Measurements from ENCODE around the gene PACSIN2. TPM values are rescaled to one million over a fixed set of nuclear protein-coding genes. Genes with fewer than 3 reads are reported as not detected.

Gene PACSIN2
- total RNA-seq, 3 donors from 2014 or later (not counting 1 experiment from before 2014, with no cell fraction given) = 37.1 to 48.5 (median 47.6) TPM

DNA sequence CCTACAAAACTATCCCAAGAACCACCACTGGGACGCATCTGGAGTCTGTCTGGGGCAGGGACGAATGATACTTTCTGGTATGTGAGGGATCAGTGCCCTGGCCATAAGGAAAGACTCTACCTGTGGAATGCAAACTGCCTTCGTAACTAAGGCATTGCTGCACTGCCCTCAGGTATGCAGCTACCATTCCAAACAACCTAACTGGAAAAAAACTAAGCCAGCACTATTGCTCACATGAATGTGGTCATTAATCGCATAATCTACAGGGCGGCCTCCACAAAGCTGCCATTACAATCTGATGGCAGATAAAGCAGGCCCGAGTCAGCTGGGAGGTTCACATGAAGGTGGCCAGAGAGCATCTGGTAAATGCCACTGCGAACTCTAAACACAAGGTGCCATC is 3.9 kb downstream of the PACSIN2 start:
- ATAC-seq = no peak
- DNase-seq = no peak
- Histone ChIP-seq H3K4me3 (ENCODE audit: low read length) (no peak overlapping the region), H3K4me1 (ENCODE audit: control insufficient read depth, insufficient read depth, low read length) (peaks cover 19% of the 10 kb centered on the region), H3K27me3 (ENCODE audit: control insufficient read depth, insufficient read depth, low read length) (no peaks in the 10 kb centered on the region), H3K36me3 (ENCODE audit: control insufficient read depth, insufficient read depth, low read length) (no peaks in the 10 kb centered on the region), H3K27ac (ENCODE audit: low read length) (no peak overlapping the region), H3K9me3 (ENCODE audit: control insufficient read depth, insufficient read depth, low read length) (no peaks in the 10 kb centered on the region)
- no peaks in the 10 kb centered on the region for H3K9me3 Mint-ChIP-seq
- H3K27me3 Mint-ChIP-seq (ENCODE audit: low read depth in 2 of 2) = no peaks in the 10 kb centered on the region
- H3K4me3 Mint-ChIP-seq = no peak overlapping the region
- 93% methylated on average over 7 of the region's 7 CpGs for WGBS (ENCODE audit: insufficient coverage)
- intact Hi-C loops (cut with micrococcal nuclease) = loop anchor here (10.0 kb wide), 2 partner anchors 116 to 146 kb away; no protein-coding TSS in a partner anchor
- TF ChIP-seq, protein P1, sequence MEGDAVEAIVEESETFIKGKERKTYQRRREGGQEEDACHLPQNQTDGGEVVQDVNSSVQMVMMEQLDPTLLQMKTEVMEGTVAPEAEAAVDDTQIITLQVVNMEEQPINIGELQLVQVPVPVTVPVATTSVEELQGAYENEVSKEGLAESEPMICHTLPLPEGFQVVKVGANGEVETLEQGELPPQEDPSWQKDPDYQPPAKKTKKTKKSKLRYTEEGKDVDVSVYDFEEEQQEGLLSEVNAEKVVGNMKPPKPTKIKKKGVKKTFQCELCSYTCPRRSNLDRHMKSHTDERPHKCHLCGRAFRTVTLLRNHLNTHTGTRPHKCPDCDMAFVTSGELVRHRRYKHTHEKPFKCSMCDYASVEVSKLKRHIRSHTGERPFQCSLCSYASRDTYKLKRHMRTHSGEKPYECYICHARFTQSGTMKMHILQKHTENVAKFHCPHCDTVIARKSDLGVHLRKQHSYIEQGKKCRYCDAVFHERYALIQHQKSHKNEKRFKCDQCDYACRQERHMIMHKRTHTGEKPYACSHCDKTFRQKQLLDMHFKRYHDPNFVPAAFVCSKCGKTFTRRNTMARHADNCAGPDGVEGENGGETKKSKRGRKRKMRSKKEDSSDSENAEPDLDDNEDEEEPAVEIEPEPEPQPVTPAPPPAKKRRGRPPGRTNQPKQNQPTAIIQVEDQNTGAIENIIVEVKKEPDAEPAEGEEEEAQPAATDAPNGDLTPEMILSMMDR (IDR thresholded peaks at IDR 0.05) = no peak
- peaks cover 32 to 39% of the 10 kb centered on the region in 2 donors for H3K4me1 Mint-ChIP-seq
- no peaks in the 10 kb centered on the region for H3K36me3 Mint-ChIP-seq
- H3K27ac Mint-ChIP-seq = no peak overlapping the region

GRCh38 chr22:43009444-43009843 is 5.5 kb downstream of the PACSIN2 start:
- Mint-ChIP-seq H3K27ac (no peak overlapping the region), H3K27me3 (ENCODE audit: low read depth in 2 of 2) (no peaks in the 10 kb centered on the region), H3K36me3 (no peaks in the 10 kb centered on the region), H3K9me3 (no peaks in the 10 kb centered on the region), H3K4me3 (no peak overlapping the region), H3K4me1 (peaks cover 35 to 39% of the 10 kb centered on the region in 2 donors)
- Histone ChIP-seq H3K27ac (ENCODE audit: low read length) (no peak overlapping the region), H3K36me3 (ENCODE audit: control insufficient read depth, insufficient read depth, low read length) (no peaks in the 10 kb centered on the region), H3K9me3 (ENCODE audit: control insufficient read depth, insufficient read depth, low read length) (no peaks in the 10 kb centered on the region), H3K4me3 (ENCODE audit: low read length) (no peak overlapping the region), H3K27me3 (ENCODE audit: control insufficient read depth, insufficient read depth, low read length) (no peaks in the 10 kb centered on the region), H3K4me1 (ENCODE audit: control insufficient read depth, insufficient read depth, low read length) (peaks cover 15% of the 10 kb centered on the region)
- 97% methylated on average over 2 of the region's 4 CpGs for WGBS (ENCODE audit: insufficient coverage)
- TF ChIP-seq, protein P1 (IDR thresholded peaks at IDR 0.05) = no peak
- ATAC-seq = no peak
- intact Hi-C loops (cut with micrococcal nuclease) = no loop called here
- DNase-seq = no peak

GRCh38 chr22:43008921-43009320 is 6.0 kb downstream of the PACSIN2 start:
- peaks cover 15% of the 10 kb centered on the region for H3K4me1 ChIP-seq (ENCODE audit: control insufficient read depth, insufficient read depth, low read length)
- Mint-ChIP-seq H3K4me3 (no peak overlapping the region), H3K9me3 (no peaks in the 10 kb centered on the region), H3K27me3 (ENCODE audit: low read depth in 2 of 2) (no peaks in the 10 kb centered on the region), H3K36me3 (no peaks in the 10 kb centered on the region), H3K27ac (no peak overlapping the region), H3K4me1 (peaks cover 35 to 39% of the 10 kb centered on the region in 2 donors)
- TF ChIP-seq, protein P1 (IDR thresholded peaks at IDR 0.05) = no peak
- 98% methylated on average over 4 of the region's 4 CpGs for WGBS (ENCODE audit: insufficient coverage)
- DNase-seq = no peak
- ATAC-seq = no peak
- no peak overlapping the region for H3K4me3 ChIP-seq (ENCODE audit: low read length)
- intact Hi-C loops (cut with micrococcal nuclease) = no loop called here
- no peak overlapping the region for H3K27ac ChIP-seq (ENCODE audit: low read length)
- no peaks in the 10 kb centered on the region for H3K9me3 ChIP-seq (ENCODE audit: control insufficient read depth, insufficient read depth, low read length)
- no peaks in the 10 kb centered on the region for H3K27me3 ChIP-seq (ENCODE audit: control insufficient read depth, insufficient read depth, low read length)
- no peaks in the 10 kb centered on the region for H3K36me3 ChIP-seq (ENCODE audit: control insufficient read depth, insufficient read depth, low read length)

DNA sequence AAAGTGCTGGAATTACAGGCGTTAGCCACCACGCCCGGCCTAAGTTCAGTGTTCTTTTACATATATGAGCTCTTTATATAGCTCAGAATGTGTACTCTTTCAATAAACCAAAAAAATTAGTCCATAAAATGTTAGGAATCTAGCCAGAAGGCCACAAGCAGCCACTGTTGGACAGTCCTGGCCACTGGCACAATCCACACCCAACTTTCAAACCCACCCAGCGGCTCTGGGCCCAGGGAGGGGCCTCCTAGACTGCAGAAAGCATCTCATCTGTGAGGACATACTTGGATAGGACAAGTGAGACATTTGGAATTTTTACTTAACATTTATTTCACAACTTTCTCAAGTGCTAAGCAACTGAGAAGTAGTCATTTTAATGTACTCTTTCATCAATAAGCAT is 6.4 kb downstream of the PACSIN2 start:
- Histone ChIP-seq H3K27me3 (ENCODE audit: control insufficient read depth, insufficient read depth, low read length) (no peaks in the 10 kb centered on the region), H3K9me3 (ENCODE audit: control insufficient read depth, insufficient read depth, low read length) (no peaks in the 10 kb centered on the region), H3K27ac (ENCODE audit: low read length) (no peak overlapping the region), H3K36me3 (ENCODE audit: control insufficient read depth, insufficient read depth, low read length) (no peaks in the 10 kb centered on the region), H3K4me1 (ENCODE audit: control insufficient read depth, insufficient read depth, low read length) (peaks cover 12% of the 10 kb centered on the region), H3K4me3 (ENCODE audit: low read length) (no peak overlapping the region)
- no peak for DNase-seq
- intact Hi-C loops (cut with micrococcal nuclease) = no loop called here
- 100% methylated on average over 4 of the region's 4 CpGs for WGBS (ENCODE audit: insufficient coverage)
- ATAC-seq = no peak
- H3K36me3 Mint-ChIP-seq = no peaks in the 10 kb centered on the region
- H3K9me3 Mint-ChIP-seq = no peaks in the 10 kb centered on the region
- TF ChIP-seq, protein P1 (IDR thresholded peaks at IDR 0.05) = no peak
- H3K4me1 Mint-ChIP-seq = peaks cover 35 to 39% of the 10 kb centered on the region in 2 donors
- H3K27me3 Mint-ChIP-seq (ENCODE audit: low read depth in 2 of 2) = no peaks in the 10 kb centered on the region
- no peak overlapping the region for H3K27ac Mint-ChIP-seq
- no peak overlapping the region for H3K4me3 Mint-ChIP-seq

All from natural killer cell (primary cell).